Central memory CD4-positive, alpha-beta T cell (primary cell): ENCODE results near the gene EXD3.

Experiments used
- DNase-seq: peaks from one replicate; pipeline ENCODE4 v3.0.0; 2022

Gene EXD3

DNA sequence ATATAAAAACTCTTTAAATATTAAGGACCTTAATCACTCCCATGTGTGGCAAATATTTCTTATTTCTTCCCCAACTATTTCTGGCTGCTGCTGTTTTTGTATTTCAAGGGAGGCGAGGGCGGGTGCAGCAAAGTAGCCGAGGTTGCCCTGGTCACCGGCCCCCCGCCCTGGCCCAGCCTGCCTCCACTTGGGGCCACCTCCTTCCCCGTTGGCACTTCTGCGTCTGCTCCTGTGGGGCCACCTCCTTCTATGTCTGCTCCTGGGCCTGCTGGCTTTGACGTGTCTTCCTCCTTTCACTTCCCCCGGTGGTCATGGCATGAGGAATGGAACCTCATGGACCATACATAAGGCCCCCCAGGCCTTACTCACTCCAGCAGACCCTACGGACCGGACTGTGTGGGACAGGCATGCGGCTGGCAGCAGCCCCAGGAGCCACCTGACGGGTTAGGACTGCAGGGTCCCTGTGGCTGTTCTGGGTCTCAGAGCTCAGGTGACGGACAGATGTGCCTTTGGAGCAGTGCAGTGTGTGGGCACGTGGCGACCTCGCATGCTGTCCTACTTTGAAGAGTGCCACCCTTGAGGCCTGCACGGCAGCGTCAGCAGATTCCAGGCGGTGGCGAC, 24.0 kb upstream of the EXD3 start:
- DNase-seq: no peak

DNA sequence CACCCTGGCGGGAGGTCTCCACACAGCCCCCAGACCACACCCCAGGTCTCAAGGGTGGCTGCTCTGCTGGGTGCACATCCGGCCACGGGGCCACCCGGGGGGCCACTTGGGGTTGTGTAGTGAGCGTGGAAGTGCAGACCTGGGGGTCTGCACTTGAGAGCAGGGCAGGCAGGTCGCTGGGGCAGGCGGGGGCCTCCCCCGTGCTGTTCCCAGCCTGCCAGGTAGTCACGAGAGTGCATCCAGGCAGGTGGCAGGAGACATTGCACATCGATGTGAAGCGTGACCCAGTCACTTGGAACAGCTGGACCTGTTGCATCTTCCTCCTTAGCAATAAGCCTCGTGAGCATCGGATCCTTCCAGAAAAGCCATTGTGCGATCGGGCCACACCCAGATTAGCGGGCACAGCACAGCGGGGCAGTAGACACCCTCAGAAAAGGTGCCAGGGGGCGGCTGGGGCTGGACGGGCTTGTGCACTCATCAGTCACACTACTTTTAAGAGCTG, 23.0 kb upstream of the EXD3 start:
- no peak for DNase-seq

DNA sequence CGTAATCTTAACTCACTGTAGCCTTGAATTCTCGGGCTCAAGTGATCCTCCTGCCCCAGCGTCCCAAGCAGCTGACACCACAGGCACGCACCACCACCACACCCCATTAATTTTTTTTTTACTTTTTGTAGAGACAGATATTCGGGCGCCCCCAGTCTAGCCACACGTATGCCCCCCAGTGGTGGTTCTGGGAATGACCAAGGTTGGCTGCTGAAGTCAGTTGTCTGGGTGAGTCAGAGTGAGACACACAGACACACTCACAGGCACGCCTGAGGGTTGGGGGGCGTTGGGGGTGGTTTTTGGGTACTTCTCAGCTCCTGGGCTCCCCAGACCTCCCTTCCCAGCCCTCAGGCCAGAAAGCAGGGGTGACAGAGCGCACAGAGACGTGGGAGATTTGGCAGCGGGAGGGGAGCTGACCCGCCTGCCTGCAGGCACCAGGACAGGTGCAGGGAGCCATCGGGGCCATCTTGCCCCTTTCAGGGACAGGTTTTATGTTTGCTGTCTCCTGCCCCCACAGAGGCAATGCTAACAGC, 22.4 kb upstream of the EXD3 start:
- peak; percentile 75 for DNase-seq

DNA sequence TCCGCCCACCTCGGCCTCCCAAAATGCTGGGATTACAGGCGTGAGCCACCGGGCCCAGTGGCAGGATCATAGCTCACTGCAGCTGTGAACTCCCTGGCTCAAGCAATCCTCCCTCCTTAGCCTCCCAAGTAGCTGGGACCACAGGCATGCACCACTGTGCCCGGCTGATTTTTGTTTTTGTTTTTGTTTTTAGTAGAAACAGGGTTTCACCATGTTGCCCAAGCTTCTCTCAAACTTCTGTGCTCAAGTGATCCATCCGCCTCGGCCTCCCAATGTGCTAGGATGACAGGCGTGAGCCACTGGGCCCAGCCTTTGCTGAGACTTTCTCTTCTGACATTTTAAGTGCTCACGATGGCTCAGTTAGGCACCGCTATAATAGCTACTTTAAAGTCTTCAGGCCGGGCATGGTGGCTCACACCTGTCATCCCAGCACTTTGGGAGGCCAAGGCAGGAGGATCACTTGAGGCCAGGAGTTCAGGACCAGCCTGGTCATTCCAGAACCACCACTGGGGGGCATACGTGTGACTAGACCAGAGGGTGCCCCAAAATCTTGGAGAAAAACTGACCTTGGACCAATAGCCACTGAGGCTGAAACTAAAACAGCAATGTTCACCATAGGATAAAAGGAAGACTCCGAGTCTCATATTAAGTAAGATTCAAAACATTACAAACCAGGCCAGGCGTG, 21.3 kb upstream of the EXD3 start:
- DNase-seq: no peak

DNA sequence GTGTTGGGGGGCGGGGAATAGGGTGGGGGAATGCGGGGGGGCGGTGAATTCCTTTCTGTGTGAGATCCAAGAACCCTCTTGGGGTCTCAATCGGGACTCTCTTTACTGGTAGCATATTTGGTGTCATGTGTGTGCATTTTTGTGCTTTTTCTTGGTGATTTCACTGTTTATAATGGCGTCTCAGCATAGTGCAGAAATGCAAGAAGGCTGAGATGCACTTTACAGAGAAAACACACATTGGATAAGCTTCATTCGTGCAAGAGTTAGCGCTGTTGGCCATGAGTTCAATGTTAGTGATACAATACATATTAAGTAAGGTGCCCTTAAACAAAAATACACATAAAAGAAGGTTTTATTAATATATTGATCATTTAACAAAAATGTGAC, 19.0 kb upstream of the EXD3 start:
- DNase-seq: no peak

DNA sequence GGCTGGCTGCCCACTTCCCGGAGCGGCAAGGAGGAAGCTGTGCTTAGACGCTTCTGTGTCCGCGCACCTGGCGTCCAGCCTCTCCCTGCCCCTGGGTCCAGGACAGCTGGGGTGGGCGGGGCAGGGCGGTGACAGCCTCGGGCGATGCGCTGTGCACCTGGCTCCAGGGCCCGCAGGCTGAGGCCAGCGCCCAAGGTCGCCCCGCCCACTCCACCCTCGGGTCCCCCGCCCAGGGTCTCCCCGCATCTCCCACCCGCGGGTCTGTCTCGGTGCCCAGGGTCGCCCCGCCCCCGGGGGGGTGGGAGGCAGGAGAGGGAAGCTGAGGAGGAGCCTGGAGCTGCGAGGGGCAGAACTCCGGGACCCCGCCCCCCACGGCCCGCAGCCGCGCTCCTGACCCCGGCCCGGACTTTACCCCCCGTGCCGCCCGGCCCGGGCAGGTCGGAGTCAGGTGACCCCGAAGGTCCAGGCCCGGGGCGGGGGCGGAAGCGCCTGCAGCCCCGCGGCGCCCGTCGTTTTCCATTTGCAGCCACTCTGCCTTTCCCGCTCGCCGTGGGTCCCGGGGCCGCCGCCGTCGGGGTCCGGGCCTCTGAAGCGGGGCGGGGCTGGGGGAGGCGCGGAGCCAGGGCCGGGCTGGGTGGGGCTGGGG, 18.4 kb upstream of the EXD3 start, which contains the start of gene ENTPD8:
Gene ENTPD8, minus strand, starts transcription at position 69 of the 646 bp plus-strand sequence. CDS start 3,072 bp downstream, outside the sequence.
- no peak for DNase-seq

DNA sequence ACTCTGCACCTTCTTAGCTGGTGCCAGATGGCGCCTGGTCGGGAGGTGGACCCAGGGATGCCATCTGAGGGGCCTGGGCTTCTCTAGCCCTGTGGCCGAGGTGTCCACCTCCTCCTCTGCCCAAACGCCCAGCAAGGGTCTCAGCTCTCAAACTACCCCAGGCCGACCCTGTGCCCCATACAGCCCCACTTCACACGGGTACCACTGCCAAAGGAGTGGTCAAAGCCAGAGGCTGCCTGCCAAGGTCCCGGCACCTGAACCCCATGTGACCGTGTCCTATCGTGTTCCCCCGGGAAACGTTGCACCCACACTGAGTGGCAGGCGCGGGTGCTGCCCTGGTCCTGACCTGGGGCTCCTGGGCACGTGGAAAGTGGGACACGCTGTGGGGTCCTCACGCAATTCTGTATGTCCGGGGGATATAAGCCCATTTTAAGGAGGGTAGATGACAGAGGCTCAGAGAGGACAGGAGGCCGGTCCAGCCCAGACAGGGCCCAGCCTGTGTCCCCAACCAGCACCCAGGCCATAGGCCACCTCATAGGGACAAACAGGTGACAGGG, 16.3 kb upstream of the EXD3 start:
- no peak for DNase-seq

DNA sequence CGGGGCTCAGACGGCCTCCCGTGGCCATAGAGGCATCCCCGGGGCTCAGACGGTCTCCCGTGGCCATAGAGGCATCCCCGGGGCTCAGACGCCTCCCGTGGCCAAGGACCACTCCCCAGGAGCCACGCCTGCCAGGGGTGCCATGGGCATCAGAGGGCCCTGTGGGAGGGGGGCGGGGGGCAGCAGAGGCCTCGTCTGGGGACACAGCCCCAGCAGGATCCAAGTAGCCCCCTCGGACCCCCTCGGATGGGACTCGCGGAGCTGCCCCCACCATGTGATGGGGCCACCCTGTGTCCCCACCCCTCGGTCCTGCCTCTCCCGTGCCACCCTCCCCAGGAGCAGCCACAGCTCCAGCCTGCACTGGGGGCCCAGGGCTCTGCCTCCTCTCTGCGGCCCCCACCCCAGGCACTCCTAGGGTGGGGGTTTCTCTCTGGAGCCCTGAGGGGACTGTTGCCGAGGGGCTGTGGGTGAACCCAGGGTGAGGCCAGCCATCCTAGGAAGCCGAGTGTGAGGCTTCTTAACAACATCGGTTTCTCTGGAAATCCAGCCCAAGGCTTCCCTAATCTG, 15.7 kb upstream of the EXD3 start:
- DNase-seq: no peak

DNA sequence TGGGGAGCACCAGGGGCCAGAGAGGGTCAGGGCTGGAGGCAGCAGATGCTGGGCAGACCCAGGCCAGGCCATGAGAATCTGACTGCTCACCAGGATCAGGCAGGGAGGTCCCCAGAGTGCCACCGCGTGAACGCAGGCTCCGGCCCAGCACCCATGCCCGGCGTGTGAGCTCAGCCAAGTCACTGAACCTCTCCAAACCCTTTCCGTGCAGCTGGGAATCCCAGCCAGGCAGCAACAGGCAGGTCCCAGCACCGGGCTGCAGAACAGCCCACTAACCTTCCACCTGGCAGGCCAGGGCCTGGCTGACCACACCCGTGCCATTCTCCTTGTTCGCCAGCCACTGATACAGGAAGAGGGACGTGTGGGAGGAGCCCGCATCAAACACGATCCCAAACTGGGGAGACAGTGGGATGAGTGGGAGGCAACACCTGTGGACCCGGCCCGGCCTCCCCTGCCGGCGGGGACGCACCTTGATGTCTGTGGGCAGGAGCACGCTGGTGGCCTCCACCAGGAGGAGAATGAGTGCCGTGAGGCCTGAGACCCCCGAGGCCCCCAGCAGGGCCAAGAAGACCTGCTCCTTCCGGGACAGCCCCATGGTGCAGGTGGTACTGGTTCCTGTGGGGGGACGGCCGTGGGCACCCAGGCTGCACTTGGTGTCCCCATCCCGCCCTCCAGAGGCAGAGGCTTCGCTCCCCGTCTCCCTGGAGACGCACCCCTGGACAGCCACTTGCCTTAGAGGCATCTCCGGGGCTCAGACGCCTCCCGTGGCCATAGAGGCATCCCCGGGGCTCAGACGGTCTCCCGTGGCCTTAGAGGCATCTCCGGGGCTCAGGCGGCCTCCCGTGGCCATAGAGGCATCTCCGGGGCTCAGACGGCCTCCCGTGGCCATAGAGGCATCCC, 15.0 kb upstream of the EXD3 start:
- no peak for DNase-seq

DNA sequence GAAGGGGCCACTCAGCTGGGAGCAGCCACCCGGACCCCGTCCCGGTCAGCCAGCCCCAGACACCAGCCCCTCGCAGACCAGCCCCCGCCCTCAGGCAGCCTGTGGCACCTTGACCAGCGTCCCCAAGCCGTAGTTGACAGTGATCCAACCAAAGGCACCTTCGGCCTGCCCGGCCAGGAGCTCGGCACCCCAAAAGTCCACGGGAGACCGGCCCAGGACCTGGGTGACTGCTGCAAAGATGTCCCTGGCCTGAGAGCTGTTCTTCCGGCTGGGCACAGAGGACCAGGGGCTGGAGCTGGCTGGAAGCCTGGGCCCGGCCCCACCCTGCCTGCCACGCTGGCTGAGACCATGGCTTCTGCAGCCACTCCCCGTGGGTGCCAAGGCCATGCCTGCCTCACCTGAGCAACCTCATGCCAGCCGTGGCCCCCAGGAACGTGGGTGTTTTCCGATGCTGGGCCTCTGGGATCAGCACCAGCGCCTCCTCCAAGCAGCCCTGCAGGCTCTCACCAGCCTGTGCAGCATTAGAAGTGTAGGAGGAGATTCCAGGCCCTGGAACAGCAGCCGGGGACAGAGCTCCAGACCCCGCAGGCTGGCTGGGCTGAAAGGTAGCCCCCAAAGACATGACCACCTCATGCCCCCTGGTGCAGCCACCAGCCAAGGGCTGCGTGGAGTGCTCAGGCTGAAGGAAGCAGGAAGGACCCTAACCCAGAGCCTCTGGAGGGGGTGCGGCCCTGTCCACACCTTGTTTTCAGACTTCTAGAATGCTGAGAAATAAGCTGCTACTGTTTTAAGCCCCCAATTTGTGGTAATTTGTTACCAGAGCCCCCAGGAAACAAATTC, 14.0 kb upstream of the EXD3 start:
- no peak for DNase-seq

DNA sequence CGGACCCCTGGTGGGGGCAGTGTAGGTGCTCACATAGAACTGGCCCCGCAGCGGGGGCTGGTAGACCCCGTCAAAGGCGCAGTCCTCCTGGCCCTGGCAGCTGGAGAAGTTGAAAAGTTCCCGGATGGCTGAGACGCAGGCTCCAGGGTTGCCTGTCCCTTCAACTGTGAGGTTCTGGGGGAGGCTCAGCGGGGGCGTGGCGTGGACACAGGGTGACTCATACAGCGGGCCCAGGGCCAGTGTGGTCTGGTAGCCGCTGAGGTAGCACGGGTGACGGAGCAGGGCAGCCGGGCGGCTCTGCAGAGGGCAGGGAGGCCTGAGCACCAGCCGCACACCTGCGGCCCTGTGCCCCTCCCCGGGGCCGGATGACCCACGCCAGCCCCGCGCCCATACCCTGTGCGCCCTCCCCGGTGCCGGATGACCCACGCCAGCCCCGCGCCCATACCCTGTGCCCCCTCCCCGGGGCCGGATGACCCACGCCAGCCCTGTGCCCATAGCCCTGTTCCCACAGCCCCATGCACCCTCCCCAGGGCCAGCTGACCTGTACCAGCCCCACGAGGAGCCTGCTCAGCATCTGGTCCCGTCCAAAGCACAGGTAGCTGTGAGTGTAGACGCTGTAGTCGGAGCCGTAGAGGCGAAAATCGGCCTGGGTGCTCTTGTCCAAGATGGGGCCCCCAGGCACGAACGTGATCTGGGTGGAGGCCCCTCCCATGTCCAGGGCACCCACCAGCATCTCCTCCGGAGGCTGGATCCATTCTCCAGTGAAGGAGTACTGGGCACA, 13.2 kb upstream of the EXD3 start:
- DNase-seq: no peak

DNA sequence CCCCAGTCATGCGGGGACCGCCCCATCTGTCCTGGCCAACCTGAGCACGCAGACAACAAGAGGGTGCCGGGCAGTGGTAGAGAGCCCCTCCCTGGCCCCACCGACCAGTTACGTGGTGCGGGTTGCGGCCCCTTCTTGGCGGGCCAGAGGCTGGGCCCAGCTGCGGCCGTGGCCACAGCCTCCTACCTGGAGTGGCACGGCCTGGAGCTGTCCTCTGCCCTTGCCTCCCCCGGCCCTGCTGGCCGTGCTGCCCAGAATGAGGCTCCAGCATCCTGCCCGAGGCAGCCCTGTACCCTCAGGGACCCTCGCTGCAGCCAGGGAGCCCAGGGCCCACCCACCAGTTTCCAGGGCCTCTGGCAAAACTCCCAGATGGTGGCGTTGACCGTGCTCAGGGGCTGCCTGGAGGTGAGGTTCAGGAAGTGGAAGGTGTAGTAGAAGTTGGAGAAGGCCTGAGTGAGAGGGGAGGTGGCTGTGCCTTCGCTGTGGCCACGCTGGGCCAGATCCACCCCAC, 12.5 kb upstream of the EXD3 start:
- no peak for DNase-seq

DNA sequence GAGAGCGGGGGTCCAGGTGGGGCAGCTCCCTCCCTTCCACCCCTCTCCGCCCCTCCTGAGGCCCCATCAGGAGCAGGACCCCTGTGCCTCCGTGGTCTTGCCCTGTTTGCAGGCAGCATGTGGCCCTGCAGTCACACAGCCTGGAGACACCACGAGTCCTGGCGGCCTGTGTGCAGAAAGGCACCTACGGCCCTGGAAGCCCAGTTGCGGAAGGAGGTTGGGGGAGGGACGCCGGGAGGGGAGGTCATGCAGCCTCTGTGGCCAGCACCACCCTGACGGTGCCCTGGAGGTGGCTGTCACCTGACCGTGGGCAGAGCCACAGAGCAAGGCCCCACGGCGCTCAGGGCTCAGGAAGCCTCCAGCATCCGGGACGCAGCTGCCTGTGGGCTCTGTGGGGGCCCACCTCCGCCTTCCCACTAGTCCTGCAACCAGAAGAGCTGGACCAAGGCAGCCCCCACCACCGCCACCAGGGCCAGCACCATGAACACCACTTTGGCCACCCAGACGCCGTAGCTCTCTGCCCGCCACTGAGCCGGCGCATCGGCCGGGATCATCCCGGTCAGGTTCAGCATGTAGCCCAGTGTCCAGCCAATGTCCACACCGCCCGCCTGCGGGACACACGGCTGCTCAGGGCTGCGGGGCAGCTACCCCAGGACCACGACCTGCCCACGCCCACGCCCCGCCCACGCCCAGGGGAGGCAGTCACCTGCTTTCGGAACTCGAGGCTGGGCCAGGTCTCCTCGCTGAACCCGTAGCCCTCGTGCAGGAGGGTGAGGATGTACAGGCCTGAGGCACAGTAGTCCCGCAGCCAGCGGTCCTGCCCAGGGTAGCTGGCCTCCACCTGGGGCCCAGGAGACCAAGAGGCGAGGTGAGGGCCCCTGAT, 11.8 kb upstream of the EXD3 start:
- DNase-seq: no peak

DNA sequence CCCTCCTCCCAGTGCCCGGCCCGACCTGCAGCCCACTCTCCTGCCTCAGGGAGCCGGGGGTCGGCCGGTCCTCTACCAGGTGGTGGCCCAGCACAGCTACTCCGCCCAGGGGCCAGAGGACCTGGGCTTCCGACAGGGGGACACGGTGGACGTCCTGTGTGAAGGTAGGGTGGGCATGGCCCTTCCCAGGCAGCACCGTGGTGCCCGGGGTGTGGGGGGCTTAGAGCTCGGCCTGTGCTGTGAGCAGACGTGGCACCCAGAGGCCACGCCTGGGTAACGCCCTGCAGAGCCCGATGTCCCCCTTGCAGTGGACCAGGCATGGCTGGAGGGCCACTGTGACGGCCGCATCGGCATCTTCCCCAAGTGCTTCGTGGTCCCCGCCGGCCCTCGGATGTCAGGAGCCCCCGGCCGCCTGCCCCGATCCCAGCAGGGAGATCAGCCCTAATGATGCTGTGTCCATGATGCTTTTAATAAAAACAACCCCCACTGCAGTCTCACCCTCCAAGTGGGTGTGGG, 11.0 kb upstream of the EXD3 start:
- no peak for DNase-seq

DNA sequence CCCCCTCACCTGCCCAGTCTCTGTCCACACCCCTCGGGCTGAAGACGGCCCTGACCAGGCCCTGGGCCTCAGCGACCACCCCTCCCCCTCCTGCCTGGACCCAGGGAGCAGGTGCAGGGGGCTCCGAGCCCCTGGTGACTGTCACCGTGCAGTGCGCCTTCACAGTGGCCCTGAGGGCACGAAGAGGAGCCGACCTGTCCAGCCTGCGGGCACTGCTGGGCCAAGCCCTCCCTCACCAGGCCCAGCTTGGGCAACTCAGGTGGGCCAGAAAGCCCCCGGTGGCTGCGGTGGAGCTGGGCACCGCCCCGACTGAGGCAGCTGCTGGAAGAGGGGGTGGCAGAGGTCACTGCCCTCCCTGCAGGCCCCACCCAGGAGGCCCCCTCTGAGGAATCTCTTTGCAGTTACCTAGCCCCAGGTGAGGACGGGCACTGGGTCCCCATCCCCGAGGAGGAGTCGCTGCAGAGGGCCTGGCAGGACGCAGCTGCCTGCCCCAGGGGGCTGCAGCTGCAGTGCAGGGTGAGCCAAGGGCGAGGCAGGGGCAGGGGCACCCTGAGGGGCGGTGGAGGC, 10.5 kb upstream of the EXD3 start:
- no peak for DNase-seq

DNA sequence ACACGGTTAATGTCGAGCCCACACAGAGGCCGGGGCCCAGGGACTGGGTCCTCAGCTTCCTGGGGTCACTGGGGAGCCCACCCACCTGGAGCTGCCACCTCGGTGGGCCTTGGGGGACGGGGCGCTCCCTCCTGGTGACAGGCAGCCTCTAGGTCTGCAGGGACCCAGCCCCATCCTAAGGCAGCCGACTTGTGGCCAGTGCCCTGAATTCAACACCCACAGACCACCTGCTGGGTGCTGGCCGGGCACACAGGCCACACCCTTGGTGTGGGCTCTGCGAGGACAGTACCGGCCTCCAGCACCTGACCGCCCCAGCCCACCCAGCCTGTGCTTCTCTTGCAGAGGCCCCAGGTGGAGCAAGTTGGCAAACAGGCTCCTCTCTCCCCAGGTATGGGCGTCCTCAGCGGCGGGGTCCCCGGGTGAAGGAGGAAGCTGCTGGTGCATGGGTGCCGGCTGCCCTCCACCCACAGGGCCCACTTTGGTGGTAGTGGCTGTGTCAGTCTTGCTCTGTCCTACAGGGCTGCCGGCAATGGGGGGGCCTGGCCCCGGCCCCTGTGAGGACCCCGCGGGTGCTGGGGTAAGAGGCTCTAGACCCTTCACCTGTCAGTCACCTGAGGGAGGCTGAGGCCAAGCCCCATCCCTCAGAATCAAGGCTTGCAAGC, 9.9 kb upstream of the EXD3 start:
- no peak for DNase-seq

DNA sequence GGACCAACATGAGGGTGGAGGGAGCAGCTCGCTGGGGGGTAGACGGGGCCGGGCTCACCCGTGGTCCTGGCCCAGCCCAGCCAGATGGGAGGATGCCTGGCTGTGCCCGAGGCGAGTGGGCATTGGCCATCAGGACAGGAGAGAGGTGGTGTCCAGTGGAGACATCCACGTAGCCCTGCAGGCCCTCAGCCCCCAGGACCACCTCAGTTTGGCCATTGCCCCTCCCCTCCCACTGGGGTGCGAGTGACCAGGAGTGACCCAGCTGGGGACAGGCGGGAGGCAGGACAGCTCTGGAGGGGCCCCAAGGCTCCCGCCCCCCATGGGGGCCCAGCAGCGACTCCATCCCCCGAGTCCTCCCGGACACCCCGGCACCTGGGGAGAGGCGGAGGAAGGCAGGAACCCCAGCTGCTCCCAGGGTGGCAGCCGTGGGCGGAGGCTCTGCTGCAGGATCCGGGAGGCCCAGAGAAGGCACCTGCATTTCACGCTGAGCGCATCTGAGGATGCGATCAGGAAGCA, 8.5 kb upstream of the EXD3 start:
- DNase-seq: no peak
